ENCODE results near the gene HOXD11.

Gene HOXD11

DNA sequence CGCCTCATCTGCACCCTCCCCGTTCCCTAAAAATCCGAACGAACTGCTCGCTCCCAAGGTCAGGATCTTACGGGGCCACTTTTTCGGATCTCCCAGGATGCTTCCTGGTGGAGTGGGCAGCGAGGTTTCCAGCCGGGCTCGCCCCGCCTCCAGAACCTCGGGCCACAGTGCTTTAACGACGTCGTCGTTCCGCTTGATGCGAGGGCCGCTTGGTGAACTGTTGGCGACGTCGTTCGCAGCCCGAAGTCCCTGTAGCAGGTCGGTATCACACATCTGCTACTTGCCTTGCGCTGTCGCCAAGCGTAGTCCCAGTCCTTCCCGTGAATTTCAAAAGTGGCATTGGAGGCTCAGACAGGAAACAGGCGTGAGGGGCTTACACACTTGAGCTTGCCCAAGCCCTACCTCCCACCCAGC, 38.7 kb upstream of the HOXD11 start:
- no peak for TF ChIP-seq TAF1 (IDR thresholded peaks at IDR 0.05; ENCODE audit: low read depth)
- TF ChIP-seq, protein P1, sequence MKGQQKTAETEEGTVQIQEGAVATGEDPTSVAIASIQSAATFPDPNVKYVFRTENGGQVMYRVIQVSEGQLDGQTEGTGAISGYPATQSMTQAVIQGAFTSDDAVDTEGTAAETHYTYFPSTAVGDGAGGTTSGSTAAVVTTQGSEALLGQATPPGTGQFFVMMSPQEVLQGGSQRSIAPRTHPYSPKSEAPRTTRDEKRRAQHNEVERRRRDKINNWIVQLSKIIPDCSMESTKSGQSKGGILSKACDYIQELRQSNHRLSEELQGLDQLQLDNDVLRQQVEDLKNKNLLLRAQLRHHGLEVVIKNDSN (IDR thresholded peaks at IDR 0.05), result no peak
- no peak for TF ChIP-seq RAD21 (IDR thresholded peaks at IDR 0.05; ENCODE audit: low read depth)
- TF ChIP-seq MAX (IDR thresholded peaks at IDR 0.05), result no peak
- no peak for TF ChIP-seq ZBTB7A (IDR thresholded peaks at IDR 0.05; ENCODE audit: low read depth)
- TF ChIP-seq CEBPB (IDR thresholded peaks at IDR 0.05), result no peak
- no peak for TF ChIP-seq CREB1 (IDR thresholded peaks at IDR 0.05; ENCODE audit: low read depth)
- no peak for TF ChIP-seq TCF12 (IDR thresholded peaks at IDR 0.05; ENCODE audit: low read depth)
- no peak for TF ChIP-seq YY1 (IDR thresholded peaks at IDR 0.05; ENCODE audit: low read depth)
- TF ChIP-seq TEAD4 (IDR thresholded peaks at IDR 0.05), result no peak

- TF ChIP-seq, protein P1 (IDR thresholded peaks at IDR 0.05), result no peak
- TF ChIP-seq NFIC (IDR thresholded peaks at IDR 0.05) (no peak), CEBPB (IDR thresholded peaks at IDR 0.05) (no peak), EP300 (IDR thresholded peaks at IDR 0.05; ENCODE audit: borderline replicate concordance) (no peak)
Measured at GRCh38 chr2:176071330-176072291, 35.5 kb upstream of the HOXD11 start.

GRCh38 chr2:176072292-176072669, 34.8 kb upstream of the HOXD11 start:
- no peak for TF ChIP-seq TAF1 (IDR thresholded peaks at IDR 0.05; ENCODE audit: low read depth)
- no peak for TF ChIP-seq REST (IDR thresholded peaks at IDR 0.05; ENCODE audit: low read depth)
- TF ChIP-seq, protein P1 (IDR thresholded peaks at IDR 0.05), result no peak
- TF ChIP-seq TEAD4 (IDR thresholded peaks at IDR 0.05), result no peak
- TF ChIP-seq CEBPB (IDR thresholded peaks at IDR 0.05), result no peak

- TF ChIP-seq EP300 (IDR thresholded peaks at IDR 0.05; ENCODE audit: borderline replicate concordance) (no peak), FOXM1 (IDR thresholded peaks at IDR 0.05; ENCODE audit: borderline replicate concordance, low read depth) (no peak), CEBPB (IDR thresholded peaks at IDR 0.05) (no peak), RAD21 (IDR thresholded peaks at IDR 0.05; ENCODE audit: low read depth) (no peak)
- TF ChIP-seq, protein P1 (IDR thresholded peaks at IDR 0.05), result no peak
Measured at GRCh38 chr2:176072951-176073904, 33.9 kb upstream of the HOXD11 start.

DNA sequence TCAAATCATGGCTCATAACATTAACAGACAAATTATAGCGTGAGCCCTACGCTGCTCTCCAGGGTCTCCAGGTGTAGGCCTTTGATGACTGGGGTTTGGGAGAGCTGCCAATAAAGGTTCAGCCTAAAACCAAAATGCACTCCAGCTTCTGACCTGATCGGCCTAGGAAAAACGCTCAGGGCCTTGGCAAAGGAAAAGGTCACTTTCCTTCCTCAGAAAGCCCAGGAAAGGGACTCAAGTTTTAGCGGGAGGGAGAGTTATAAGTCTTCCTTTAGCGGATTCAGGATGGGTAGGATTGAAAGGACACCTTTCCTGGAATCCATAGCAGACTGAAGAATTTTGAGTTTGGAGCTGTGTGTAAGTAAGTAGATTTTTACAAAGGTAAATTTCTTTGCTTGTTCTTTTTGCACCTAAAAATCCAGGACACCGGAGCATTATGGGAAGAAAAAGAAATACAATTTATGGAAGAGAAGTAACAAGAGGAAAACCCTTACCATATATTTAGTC, 32.1 kb upstream of the HOXD11 start:
- TF ChIP-seq NFIC (IDR thresholded peaks at IDR 0.05) (no peak), MAX (IDR thresholded peaks at IDR 0.05) (no peak), TCF12 (IDR thresholded peaks at IDR 0.05; ENCODE audit: low read depth) (no peak), FOXM1 (IDR thresholded peaks at IDR 0.05; ENCODE audit: borderline replicate concordance, low read depth) (no peak), EP300 (IDR thresholded peaks at IDR 0.05; ENCODE audit: borderline replicate concordance) (no peak), EGR1 (IDR thresholded peaks at IDR 0.05) (no peak), TEAD4 (IDR thresholded peaks at IDR 0.05) (no peak), RAD21 (IDR thresholded peaks at IDR 0.05; ENCODE audit: low read depth) (no peak), ZBTB7A (IDR thresholded peaks at IDR 0.05; ENCODE audit: low read depth) (no peak), YY1 (IDR thresholded peaks at IDR 0.05; ENCODE audit: low read depth) (no peak), CEBPB (IDR thresholded peaks at IDR 0.05) (no peak), REST (IDR thresholded peaks at IDR 0.05; ENCODE audit: low read depth) (no peak), TAF1 (IDR thresholded peaks at IDR 0.05; ENCODE audit: low read depth) (no peak), CREB1 (IDR thresholded peaks at IDR 0.05; ENCODE audit: low read depth) (no peak)
- TF ChIP-seq, protein P1 (IDR thresholded peaks at IDR 0.05), result no peak

All from Ishikawa (cell line).